Measurements from ENCODE around the gene CPSF6.
"Not testable (repeated sequence)": the region's sequence is repeated elsewhere in the genome, so short reads cannot be mapped to it uniquely, and the experiment has no call there.

CPSF6 gene

GRCh38 chr12:69239352-69239921 lies at the start of gene CPSF6:
TSS of gene CPSF6 (plus strand) at chr12:69239569. CDS start at chr12:69239647, 78 bp downstream.
- peak; percentile 94 for DNase-seq

- peak; percentile 24 for DNase-seq
Observed at GRCh38 chr12:69196302-69197288, 42.8 kb upstream of the CPSF6 start.

- DNase-seq, result not testable (repeated sequence)
Observed at GRCh38 chr12:69199976-69200375, 39.4 kb upstream of the CPSF6 start.

GRCh38 chr12:69204191-69204590 lies 35.2 kb upstream of the CPSF6 start:
- no peak for DNase-seq

GRCh38 chr12:69210661-69211060 lies 28.7 kb upstream of the CPSF6 start:
- no peak for DNase-seq

- no peak for DNase-seq
Observed at GRCh38 chr12:69211160-69211559, 28.2 kb upstream of the CPSF6 start.

- DNase-seq, result no peak
Observed at GRCh38 chr12:69214169-69214568, 25.2 kb upstream of the CPSF6 start.

GRCh38 chr12:69225251-69225910 lies 14.0 kb upstream of the CPSF6 start:
- no peak for DNase-seq

GRCh38 chr12:69231479-69231878 lies 7.9 kb upstream of the CPSF6 start:
- DNase-seq, result no peak

GRCh38 chr12:69238589-69239351 lies 599 bp upstream of the CPSF6 start:
- DNase-seq, result no peak

GRCh38 chr12:69239922-69240630 lies 707 bp downstream of the CPSF6 start:
- DNase-seq, result peak; percentile 57

- peak; percentile 29 for DNase-seq
Observed at GRCh38 chr12:69240631-69240995, 1.2 kb downstream of the CPSF6 start.

- no peak for DNase-seq
Observed at GRCh38 chr12:69241438-69242092, 2.2 kb downstream of the CPSF6 start.

- DNase-seq, result no peak
Observed at GRCh38 chr12:69243099-69244084, 4.0 kb downstream of the CPSF6 start.

- DNase-seq, result no peak
Observed at GRCh38 chr12:69247268-69248018, 8.1 kb downstream of the CPSF6 start.

- no peak for DNase-seq
Observed at GRCh38 chr12:69252033-69252432, 12.7 kb downstream of the CPSF6 start.

GRCh38 chr12:69254046-69254445 lies 14.7 kb downstream of the CPSF6 start:
- no peak for DNase-seq

- DNase-seq, result no peak
Observed at GRCh38 chr12:69254862-69255261, 15.5 kb downstream of the CPSF6 start.

GRCh38 chr12:69258655-69259054 lies 19.3 kb downstream of the CPSF6 start:
- no peak for DNase-seq
